Stimulated activated CD4-positive, alpha-beta T cell treated with anti-CD3 and anti-CD28 coated beads, Interleukin-4, amount 100 ng/mL, for 1 hour (primary cell): Measurements from ENCODE around the gene MVB12B.
"Not testable (repeated sequence)": the region's sequence is repeated elsewhere in the genome, so short reads cannot be mapped to it uniquely, and the experiment has no call there.

Experiments
- DNase-seq: peaks from one replicate; pipeline ENCODE4 v3.0.0-alpha.2; 2020

MVB12B gene

GRCh38 chr9:126549246-126550006 is 222.8 kb downstream of the MVB12B start:
- DNase-seq: no peak

DNA sequence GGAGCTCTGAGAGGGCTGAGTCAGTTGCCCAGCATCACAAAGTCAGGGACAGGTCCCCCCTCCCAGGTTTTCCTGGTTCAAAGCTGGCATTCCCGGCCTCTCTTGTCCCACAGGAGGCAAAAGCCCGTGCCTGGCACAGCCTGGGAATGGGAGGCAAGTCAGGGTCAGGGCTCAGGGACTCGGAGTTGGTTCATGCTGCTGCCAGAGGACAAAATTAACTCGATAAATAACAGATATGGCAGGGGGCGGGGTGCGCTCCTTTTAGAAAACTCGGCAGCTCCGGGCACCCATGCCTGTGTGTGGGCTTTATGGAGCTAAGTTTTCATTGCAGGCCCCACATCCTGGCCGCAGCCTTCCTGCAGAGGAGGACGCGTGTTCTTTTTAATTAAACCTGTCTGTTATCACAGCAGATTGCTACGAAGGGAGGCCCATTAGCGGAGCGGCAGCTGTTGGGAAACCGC is 224.3 kb downstream of the MVB12B start:
- DNase-seq: no peak

DNA sequence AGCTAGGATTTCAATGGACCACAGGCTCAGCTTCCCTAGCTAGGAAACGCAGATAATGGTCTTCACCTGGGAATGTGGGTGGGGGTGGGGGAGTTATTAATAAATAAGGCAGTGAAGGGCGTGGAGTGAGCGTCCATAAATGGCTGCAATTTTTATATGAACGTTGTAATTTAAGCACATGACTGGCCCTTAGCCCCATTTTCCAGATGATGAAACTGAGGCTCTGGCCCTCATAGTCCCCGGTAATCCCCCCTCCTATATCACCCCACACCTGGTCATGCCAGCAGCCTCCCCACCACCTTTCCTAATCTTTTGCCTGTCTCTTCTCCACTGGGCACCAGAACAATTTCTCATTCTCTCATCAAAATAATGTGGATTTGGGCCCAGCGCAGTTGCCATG is 225.2 kb downstream of the MVB12B start:
- no peak for DNase-seq

- no peak for DNase-seq
Measured at GRCh38 chr9:126554292-126554691, 227.7 kb downstream of the MVB12B start.

DNA sequence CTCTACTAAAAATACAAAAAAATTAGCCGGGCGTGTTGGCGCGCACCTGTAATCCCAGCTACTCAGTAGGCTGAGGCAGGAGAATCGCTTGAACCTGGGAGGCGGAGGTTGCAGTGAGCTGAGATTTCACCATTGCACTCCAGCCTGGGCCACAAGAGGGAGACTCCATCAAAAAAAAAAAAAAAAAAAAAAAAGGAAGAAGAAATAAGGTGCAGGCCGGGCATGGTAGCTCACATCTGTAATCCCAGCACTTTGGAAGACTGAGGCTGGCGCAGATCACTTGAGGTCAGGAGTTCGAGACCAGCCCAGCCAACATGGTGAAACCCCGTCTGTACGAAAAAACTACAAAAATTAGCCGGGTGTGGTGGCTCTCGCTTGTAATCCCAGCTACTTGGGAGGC is 228.8 kb downstream of the MVB12B start:
- DNase-seq: not testable (repeated sequence)
